Right lobe of liver (tissue), 4 donors: ENCODE results near the gene PRKCB.

Source experiments
- POLR2A ChIP-seq: fragments of 450-650 bp; IDR thresholded peaks from one replicate; pipeline ENCODE4 v1.6.1; 2017; ENCODE audit warnings: antibody characterized with exemption, mild to moderate bottlenecking
- TF ChIP-seq, protein P1 (sequence below), 4 donors: fragments of 200-600 bp in 3 of 4; fragments of 450-650 bp in 1 of 4; IDR thresholded peaks; one replicate each; pipeline versions ENCODE4 v1.5.1 to v1.8.0; 2016 to 2022; ENCODE audit warnings: antibody characterized with exemption in 4 of 4, mild to moderate bottlenecking in 2 of 4
- donor health status: DM: no; HTN: no; CAD: no.
- donor health status: DM: no; HTN: no; CAD: no.
- donor health status: DM: no; HTN: yes; CAD: no.

DNA sequence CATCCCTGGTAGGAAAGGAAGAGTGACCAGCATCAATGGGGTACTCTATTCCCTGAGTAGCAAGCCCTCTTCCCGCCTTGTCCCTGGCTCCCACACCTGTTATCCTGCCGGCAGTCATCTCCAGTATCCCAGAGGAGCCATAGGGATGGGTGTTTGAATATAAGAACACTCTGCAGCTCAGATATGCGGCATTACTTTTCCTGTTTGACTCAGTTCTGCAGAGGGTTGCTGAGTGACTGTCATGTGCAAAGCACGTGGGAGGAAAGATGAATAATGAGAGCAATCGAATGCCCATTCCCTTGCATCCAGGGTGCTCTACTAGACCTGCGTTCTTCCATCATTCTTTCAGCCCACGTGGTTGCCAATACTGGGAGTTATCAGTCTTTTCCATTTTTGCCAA is 115.1 kb downstream of the PRKCB start:
- TF ChIP-seq POLR2A: no peak
- TF ChIP-seq, protein P1, sequence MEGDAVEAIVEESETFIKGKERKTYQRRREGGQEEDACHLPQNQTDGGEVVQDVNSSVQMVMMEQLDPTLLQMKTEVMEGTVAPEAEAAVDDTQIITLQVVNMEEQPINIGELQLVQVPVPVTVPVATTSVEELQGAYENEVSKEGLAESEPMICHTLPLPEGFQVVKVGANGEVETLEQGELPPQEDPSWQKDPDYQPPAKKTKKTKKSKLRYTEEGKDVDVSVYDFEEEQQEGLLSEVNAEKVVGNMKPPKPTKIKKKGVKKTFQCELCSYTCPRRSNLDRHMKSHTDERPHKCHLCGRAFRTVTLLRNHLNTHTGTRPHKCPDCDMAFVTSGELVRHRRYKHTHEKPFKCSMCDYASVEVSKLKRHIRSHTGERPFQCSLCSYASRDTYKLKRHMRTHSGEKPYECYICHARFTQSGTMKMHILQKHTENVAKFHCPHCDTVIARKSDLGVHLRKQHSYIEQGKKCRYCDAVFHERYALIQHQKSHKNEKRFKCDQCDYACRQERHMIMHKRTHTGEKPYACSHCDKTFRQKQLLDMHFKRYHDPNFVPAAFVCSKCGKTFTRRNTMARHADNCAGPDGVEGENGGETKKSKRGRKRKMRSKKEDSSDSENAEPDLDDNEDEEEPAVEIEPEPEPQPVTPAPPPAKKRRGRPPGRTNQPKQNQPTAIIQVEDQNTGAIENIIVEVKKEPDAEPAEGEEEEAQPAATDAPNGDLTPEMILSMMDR (IDR thresholded peaks at IDR 0.05): no peak
